ENCODE data around the gene SPATA21. TPM values are rescaled to one million over a fixed set of nuclear protein-coding genes. Genes with fewer than 3 reads are reported as not detected.

The SPATA21 gene
- total and polyA plus RNA-seq, 2 experiments from 2014 or later: 2.6 TPM; not detected in 1

GRCh38 chr1:16434007-16434406 is 3.2 kb downstream of the SPATA21 start (continued):
- TF ChIP-seq, protein P1, sequence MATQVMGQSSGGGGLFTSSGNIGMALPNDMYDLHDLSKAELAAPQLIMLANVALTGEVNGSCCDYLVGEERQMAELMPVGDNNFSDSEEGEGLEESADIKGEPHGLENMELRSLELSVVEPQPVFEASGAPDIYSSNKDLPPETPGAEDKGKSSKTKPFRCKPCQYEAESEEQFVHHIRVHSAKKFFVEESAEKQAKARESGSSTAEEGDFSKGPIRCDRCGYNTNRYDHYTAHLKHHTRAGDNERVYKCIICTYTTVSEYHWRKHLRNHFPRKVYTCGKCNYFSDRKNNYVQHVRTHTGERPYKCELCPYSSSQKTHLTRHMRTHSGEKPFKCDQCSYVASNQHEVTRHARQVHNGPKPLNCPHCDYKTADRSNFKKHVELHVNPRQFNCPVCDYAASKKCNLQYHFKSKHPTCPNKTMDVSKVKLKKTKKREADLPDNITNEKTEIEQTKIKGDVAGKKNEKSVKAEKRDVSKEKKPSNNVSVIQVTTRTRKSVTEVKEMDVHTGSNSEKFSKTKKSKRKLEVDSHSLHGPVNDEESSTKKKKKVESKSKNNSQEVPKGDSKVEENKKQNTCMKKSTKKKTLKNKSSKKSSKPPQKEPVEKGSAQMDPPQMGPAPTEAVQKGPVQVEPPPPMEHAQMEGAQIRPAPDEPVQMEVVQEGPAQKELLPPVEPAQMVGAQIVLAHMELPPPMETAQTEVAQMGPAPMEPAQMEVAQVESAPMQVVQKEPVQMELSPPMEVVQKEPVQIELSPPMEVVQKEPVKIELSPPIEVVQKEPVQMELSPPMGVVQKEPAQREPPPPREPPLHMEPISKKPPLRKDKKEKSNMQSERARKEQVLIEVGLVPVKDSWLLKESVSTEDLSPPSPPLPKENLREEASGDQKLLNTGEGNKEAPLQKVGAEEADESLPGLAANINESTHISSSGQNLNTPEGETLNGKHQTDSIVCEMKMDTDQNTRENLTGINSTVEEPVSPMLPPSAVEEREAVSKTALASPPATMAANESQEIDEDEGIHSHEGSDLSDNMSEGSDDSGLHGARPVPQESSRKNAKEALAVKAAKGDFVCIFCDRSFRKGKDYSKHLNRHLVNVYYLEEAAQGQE (IDR thresholded peaks at IDR 0.05; ENCODE audit: unreplicated experiment): no peak
- TF ChIP-seq JUNB (IDR thresholded peaks at IDR 0.05; ENCODE audit: unreplicated experiment) (no peak), STAT1 (IDR thresholded peaks at IDR 0.05; ENCODE audit: unreplicated experiment) (no peak), POLR2AphosphoS5 (IDR thresholded peaks at IDR 0.05; ENCODE audit: low read depth) (no peak)
- TF ChIP-seq, protein P2, sequence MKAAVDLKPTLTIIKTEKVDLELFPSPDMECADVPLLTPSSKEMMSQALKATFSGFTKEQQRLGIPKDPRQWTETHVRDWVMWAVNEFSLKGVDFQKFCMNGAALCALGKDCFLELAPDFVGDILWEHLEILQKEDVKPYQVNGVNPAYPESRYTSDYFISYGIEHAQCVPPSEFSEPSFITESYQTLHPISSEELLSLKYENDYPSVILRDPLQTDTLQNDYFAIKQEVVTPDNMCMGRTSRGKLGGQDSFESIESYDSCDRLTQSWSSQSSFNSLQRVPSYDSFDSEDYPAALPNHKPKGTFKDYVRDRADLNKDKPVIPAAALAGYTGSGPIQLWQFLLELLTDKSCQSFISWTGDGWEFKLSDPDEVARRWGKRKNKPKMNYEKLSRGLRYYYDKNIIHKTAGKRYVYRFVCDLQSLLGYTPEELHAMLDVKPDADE (IDR thresholded peaks at IDR 0.05): no peak

DNA sequence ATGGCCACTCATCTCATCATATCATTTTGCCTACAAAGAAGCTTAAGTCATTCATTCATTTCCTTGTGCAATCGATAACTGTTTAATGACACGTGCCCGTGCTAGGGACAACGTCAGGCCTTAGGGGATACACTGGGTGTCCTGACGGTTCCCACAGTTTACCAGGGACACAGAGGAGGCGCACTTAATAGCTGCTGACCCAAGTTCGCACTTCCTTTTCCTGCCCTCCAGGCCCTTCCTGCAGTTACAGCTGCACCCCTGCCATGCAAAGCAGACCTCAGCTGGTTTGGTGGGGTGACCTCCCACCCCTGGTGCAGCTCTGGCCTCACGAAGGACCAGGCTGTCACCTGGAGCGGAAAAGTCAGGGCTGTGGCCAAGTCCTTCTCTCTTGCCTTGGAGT is 4.2 kb downstream of the SPATA21 start:
- Histone ChIP-seq H3F3A (replicated peaks; ENCODE audit: low read depth) (no peaks in the 10 kb centered on the region), H3K27ac (ENCODE audit: low read depth) (no peak overlapping the region), H3K9me2 (ENCODE audit: insufficient read depth) (no peaks in the 10 kb centered on the region), H3K4me2 (no peak overlapping the region), H3K27me3 (ENCODE audit: insufficient read depth) (no peaks in the 10 kb centered on the region), H3K79me2 (replicated peaks; ENCODE audit: insufficient read depth) (no peaks in the 10 kb centered on the region), H3K4me1 (ENCODE audit: insufficient read depth) (no peaks in the 10 kb centered on the region), H3K36me3 (ENCODE audit: insufficient read depth) (no peaks in the 10 kb centered on the region), H3K4me3 (no peak overlapping the region), H4K20me1 (replicated peaks; ENCODE audit: insufficient read depth) (no peaks in the 10 kb centered on the region), H2AFZ (no peak overlapping the region)
- H3K27ac Mint-ChIP-seq: no peak overlapping the region
- no peak overlapping the region for H3K4me3 Mint-ChIP-seq
- ATAC-seq (no peak), DNase-seq (ENCODE audit: low spot score) (no peak)
- H3K36me3 Mint-ChIP-seq (ENCODE audit: low read depth): no peaks in the 10 kb centered on the region
- peaks cover 4% of the 10 kb centered on the region for H3K4me1 Mint-ChIP-seq
- peaks cover 9% of the 10 kb centered on the region for H3K27me3 Mint-ChIP-seq (ENCODE audit: insufficient read depth, low read depth, poor library complexity)
- no peaks in the 10 kb centered on the region for H3K9me3 Mint-ChIP-seq
- TF ChIP-seq ZNF114 (CRISPR knock-in tag; IDR thresholded peaks at IDR 0.05) (no peak), CTCF (conservative IDR thresholded peaks at IDR 0.05; ENCODE audit: low read depth in 2 of 2) (no peak), POLR2AphosphoS5 (IDR thresholded peaks at IDR 0.05; ENCODE audit: low read depth) (no peak), EZH2 (IDR thresholded peaks at IDR 0.05; ENCODE audit: low read depth, unreplicated experiment) (no peak), EZH2phosphoT487 (IDR thresholded peaks at IDR 0.05; ENCODE audit: unreplicated experiment) (no peak), JUNB (IDR thresholded peaks at IDR 0.05; ENCODE audit: unreplicated experiment) (no peak), NANOG (IDR thresholded peaks at IDR 0.05; ENCODE audit: borderline replicate concordance) (no peak), ZNF331 (CRISPR knock-in tag; IDR thresholded peaks at IDR 0.05; ENCODE audit: low read depth) (no peak), CREB1 (CRISPR knock-in tag; IDR thresholded peaks at IDR 0.05; ENCODE audit: low read depth) (no peak), STAT1 (IDR thresholded peaks at IDR 0.05; ENCODE audit: unreplicated experiment) (no peak)
- TF ChIP-seq, protein P2 (IDR thresholded peaks at IDR 0.05): no peak
- TF ChIP-seq, protein P1 (IDR thresholded peaks at IDR 0.05; ENCODE audit: unreplicated experiment): no peak
